HepG2 (cell line): ENCODE data around the gene STK36. TPM values are rescaled to one million over a fixed set of nuclear protein-coding genes. Genes with fewer than 3 reads are reported as not detected.

Source experiments
- CEBPG ChIP-seq: IDR thresholded peaks from 2 replicates; pipeline ENCODE4 v1.6.1; 2016
- HOXA3 ChIP-seq: sonication (generic); formaldehyde crosslinking; IDR thresholded peaks from 2 replicates; pipeline ENCODE4 v1.5.0; 2020; ENCODE audit warnings: missing genetic modification reagents
- PITX1 ChIP-seq: sonication (generic); formaldehyde crosslinking; IDR thresholded peaks from 2 replicates; pipeline ENCODE4 v1.5.1; 2020; ENCODE audit warnings: mild to moderate bottlenecking, missing genetic modification reagents
- TBX3 ChIP-seq: fragments of 450-650 bp; IDR thresholded peaks from 2 replicates; pipeline ENCODE4 v1.6.1; 2017; ENCODE audit warnings: antibody characterized with exemption, mild to moderate bottlenecking, inconsistent platforms, borderline replicate concordance
- ZNF225 ChIP-seq: sonication (generic); formaldehyde crosslinking; IDR thresholded peaks from 2 replicates; pipeline ENCODE4 v1.4.0; 2020; ENCODE audit warnings: mild to moderate bottlenecking, missing genetic modification reagents
- ZNF703 ChIP-seq: sonication (generic); formaldehyde crosslinking; IDR thresholded peaks from 2 replicates; pipeline ENCODE4 v1.5.1; 2020; ENCODE audit warnings: missing genetic modification reagents, mild to moderate bottlenecking, moderate library complexity, borderline replicate concordance
- ZNF780A ChIP-seq: sonication (generic); formaldehyde crosslinking; IDR thresholded peaks from 2 replicates; pipeline ENCODE4 v1.8.0; 2022; ENCODE audit warnings: mild to moderate bottlenecking, missing genetic modification reagents, moderate library complexity
- ZNF850 ChIP-seq: sonication (generic); formaldehyde crosslinking; conservative IDR thresholded peaks from 2 replicates; pipeline ENCODE4 v1.9.0; 2021; ENCODE audit warnings: mild to moderate bottlenecking, missing genetic modification reagents
- polyA plus RNA-seq, 8 experiments: library from polyadenylated mRNA; depleted of rRNA in 3 of 8; stranded (reverse) in 7 of 8; unstranded in 1 of 8; fragments of >200 nt; fragmentation: Illumina TruSeq in 4 of 8; extraction: Trizol in 4 of 8; gene quantifications; 2 replicates each; pipeline versions ENCODE4 v1.2.1 to v1.2.3, GENCODE V29; 2011 to 2016; ENCODE audit warnings: low read depth in 4 of 8, missing spikeins in 1 of 8, mixed read lengths in 1 of 8; ENCODE audit not compliant: insufficient read depth in 1 of 8
- total RNA-seq, 5 experiments: library from RNA; depleted of rRNA; stranded (reverse); fragments of >200 nt; fragmentation: Illumina TruSeq; extraction: Trizol; gene quantifications; 2 replicates each; pipeline ENCODE4 v1.2.3, GENCODE V29; 2016; ENCODE audit warnings: low read depth in 1 of 5
- TF ChIP-seq, protein P1 (sequence below): sonication (generic); formaldehyde crosslinking; IDR thresholded peaks from 2 replicates; pipeline ENCODE4 v1.4.0; 2020; ENCODE audit warnings: mild to moderate bottlenecking, missing genetic modification reagents
- TF ChIP-seq, protein P2 (sequence below): sonication (generic); formaldehyde crosslinking; IDR thresholded peaks from 2 replicates; pipeline ENCODE4 v1.5.1; 2020; ENCODE audit warnings: mild to moderate bottlenecking, missing genetic modification reagents, borderline replicate concordance
- TF ChIP-seq, protein P3 (sequence below): sonication (generic); formaldehyde crosslinking; IDR thresholded peaks from 2 replicates; pipeline ENCODE4 v1.5.0; 2020; ENCODE audit warnings: missing genetic modification reagents
- TF ChIP-seq, protein P4 (sequence below): sonication (generic); formaldehyde crosslinking; IDR thresholded peaks from 2 replicates; pipeline ENCODE4 v1.4.0; 2020; ENCODE audit warnings: missing genetic modification reagents
- TF ChIP-seq, protein P5 (sequence below): sonication (generic); formaldehyde crosslinking; IDR thresholded peaks from 2 replicates; pipeline ENCODE4 v1.5.0; 2020; ENCODE audit warnings: mild to moderate bottlenecking, missing genetic modification reagents, borderline replicate concordance

The STK36 gene
- total and polyA plus RNA-seq, 2 of the 13 experiments (the other 11 are each of a cell fraction or from before 2014, with no cell fraction given), result 45.9 to 83.5 TPM

DNA sequence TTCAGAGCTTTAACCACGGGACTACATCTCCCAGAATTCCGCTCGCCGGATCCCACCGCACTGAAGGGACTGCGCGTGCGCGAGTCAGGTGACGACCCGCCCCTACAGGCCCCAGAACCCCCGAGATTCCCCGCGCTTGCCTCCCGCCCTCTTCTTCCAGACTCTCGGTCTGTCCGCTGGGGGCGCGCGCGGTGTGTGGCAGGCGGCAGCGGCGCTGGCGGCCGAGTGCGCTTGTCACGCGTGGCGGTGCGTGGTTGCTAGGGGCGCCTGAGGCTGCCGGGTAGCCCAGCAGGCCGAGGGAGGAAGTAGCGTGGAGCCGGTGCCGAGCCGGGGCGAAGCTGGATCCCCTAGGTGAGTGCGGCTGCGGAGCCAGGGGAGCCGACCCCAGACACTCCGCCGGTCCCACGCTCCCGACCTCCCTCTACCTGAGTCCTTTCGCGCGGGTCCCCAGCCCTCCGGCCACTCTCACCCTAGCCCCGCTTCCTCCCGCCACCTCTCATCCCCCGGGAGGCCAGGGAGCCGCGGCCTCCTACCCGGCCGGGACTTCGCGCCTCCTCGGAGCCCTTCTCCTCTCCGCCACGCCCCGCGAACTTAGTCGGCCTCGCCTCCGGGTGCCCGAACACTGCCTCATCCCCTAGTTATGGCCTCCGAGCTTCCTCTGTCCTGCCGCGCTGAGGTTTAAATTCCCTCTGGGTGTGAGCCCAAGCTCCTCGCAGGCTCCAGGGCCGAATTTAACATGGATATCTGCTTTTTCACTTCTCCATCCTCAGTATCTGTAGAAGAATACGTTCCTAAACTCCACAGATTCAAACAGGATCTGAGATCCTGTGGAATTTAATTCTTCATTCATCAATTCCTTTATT, 39.0 kb downstream of the STK36 start, which contains the start of gene TTLL4 (continued):
- TF ChIP-seq, protein P1, sequence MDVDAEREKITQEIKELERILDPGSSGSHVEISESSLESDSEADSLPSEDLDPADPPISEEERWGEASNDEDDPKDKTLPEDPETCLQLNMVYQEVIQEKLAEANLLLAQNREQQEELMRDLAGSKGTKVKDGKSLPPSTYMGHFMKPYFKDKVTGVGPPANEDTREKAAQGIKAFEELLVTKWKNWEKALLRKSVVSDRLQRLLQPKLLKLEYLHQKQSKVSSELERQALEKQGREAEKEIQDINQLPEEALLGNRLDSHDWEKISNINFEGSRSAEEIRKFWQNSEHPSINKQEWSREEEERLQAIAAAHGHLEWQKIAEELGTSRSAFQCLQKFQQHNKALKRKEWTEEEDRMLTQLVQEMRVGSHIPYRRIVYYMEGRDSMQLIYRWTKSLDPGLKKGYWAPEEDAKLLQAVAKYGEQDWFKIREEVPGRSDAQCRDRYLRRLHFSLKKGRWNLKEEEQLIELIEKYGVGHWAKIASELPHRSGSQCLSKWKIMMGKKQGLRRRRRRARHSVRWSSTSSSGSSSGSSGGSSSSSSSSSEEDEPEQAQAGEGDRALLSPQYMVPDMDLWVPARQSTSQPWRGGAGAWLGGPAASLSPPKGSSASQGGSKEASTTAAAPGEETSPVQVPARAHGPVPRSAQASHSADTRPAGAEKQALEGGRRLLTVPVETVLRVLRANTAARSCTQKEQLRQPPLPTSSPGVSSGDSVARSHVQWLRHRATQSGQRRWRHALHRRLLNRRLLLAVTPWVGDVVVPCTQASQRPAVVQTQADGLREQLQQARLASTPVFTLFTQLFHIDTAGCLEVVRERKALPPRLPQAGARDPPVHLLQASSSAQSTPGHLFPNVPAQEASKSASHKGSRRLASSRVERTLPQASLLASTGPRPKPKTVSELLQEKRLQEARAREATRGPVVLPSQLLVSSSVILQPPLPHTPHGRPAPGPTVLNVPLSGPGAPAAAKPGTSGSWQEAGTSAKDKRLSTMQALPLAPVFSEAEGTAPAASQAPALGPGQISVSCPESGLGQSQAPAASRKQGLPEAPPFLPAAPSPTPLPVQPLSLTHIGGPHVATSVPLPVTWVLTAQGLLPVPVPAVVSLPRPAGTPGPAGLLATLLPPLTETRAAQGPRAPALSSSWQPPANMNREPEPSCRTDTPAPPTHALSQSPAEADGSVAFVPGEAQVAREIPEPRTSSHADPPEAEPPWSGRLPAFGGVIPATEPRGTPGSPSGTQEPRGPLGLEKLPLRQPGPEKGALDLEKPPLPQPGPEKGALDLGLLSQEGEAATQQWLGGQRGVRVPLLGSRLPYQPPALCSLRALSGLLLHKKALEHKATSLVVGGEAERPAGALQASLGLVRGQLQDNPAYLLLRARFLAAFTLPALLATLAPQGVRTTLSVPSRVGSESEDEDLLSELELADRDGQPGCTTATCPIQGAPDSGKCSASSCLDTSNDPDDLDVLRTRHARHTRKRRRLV, result peak; percentile 90; the same call in 1 of the 2 replicates
- TF ChIP-seq, protein P2, sequence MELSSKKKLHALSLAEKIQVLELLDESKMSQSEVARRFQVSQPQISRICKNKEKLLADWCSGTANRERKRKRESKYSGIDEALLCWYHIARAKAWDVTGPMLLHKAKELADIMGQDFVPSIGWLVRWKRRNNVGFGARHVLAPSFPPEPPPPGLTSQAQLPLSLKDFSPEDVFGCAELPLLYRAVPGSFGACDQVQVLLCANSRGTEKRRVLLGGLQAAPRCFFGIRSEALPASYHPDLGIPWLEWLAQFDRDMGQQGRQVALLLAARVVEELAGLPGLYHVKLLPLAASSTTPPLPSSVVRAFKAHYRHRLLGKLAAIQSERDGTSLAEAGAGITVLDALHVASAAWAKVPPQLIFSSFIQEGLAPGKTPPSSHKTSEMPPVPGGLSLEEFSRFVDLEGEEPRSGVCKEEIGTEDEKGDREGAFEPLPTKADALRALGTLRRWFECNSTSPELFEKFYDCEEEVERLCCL (CRISPR knock-in tag), result no peak; the same call in 1 of the 2 replicates
- TF ChIP-seq, protein P3, sequence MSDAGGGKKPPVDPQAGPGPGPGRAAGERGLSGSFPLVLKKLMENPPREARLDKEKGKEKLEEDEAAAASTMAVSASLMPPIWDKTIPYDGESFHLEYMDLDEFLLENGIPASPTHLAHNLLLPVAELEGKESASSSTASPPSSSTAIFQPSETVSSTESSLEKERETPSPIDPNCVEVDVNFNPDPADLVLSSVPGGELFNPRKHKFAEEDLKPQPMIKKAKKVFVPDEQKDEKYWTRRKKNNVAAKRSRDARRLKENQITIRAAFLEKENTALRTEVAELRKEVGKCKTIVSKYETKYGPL (CRISPR knock-in tag), result 0 out of 2 replicates have a peak, but pooled peaks have one; percentile 13
- TF ChIP-seq ZNF703 (CRISPR knock-in tag) (peak; percentile 66; the same call in 1 of the 2 replicates), ZNF225 (CRISPR knock-in tag) (peak; percentile 98), ZNF780A (CRISPR knock-in tag) (no peak), PITX1 (CRISPR knock-in tag) (peak; percentile 31; the same call in 1 of the 2 replicates), HOXA3 (CRISPR knock-in tag) (peak; percentile 92), ZNF850 (no peak), TBX3 (peak; percentile 65; the same call in 1 of the 2 replicates), CEBPG (CRISPR knock-in tag) (peak; percentile 54; the same call in 1 of the 2 replicates)
- TF ChIP-seq, protein P4, sequence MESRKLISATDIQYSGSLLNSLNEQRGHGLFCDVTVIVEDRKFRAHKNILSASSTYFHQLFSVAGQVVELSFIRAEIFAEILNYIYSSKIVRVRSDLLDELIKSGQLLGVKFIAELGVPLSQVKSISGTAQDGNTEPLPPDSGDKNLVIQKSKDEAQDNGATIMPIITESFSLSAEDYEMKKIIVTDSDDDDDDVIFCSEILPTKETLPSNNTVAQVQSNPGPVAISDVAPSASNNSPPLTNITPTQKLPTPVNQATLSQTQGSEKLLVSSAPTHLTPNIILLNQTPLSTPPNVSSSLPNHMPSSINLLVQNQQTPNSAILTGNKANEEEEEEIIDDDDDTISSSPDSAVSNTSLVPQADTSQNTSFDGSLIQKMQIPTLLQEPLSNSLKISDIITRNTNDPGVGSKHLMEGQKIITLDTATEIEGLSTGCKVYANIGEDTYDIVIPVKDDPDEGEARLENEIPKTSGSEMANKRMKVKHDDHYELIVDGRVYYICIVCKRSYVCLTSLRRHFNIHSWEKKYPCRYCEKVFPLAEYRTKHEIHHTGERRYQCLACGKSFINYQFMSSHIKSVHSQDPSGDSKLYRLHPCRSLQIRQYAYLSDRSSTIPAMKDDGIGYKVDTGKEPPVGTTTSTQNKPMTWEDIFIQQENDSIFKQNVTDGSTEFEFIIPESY, result peak; percentile 71
- TF ChIP-seq, protein P5, sequence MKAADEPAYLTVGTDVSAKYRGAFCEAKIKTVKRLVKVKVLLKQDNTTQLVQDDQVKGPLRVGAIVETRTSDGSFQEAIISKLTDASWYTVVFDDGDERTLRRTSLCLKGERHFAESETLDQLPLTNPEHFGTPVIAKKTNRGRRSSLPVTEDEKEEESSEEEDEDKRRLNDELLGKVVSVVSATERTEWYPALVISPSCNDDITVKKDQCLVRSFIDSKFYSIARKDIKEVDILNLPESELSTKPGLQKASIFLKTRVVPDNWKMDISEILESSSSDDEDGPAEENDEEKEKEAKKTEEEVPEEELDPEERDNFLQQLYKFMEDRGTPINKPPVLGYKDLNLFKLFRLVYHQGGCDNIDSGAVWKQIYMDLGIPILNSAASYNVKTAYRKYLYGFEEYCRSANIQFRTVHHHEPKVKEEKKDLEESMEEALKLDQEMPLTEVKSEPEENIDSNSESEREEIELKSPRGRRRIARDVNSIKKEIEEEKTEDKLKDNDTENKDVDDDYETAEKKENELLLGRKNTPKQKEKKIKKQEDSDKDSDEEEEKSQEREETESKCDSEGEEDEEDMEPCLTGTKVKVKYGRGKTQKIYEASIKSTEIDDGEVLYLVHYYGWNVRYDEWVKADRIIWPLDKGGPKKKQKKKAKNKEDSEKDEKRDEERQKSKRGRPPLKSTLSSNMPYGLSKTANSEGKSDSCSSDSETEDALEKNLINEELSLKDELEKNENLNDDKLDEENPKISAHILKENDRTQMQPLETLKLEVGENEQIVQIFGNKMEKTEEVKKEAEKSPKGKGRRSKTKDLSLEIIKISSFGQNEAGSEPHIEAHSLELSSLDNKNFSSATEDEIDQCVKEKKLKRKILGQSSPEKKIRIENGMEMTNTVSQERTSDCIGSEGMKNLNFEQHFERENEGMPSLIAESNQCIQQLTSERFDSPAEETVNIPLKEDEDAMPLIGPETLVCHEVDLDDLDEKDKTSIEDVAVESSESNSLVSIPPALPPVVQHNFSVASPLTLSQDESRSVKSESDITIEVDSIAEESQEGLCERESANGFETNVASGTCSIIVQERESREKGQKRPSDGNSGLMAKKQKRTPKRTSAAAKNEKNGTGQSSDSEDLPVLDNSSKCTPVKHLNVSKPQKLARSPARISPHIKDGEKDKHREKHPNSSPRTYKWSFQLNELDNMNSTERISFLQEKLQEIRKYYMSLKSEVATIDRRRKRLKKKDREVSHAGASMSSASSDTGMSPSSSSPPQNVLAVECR, result peak; percentile 99
